Endodermal cell (in vitro differentiated cells): ENCODE data around the gene ERC1. TPM values are rescaled to one million over a fixed set of nuclear protein-coding genes. Genes with fewer than 3 reads are reported as not detected.

Experiments
- DNase-seq: peaks from one replicate; pipeline ENCODE4 v3.0.0-alpha.2; 2017
- H3K27ac ChIP-seq: 2 replicates; pipeline ENCODE4 v1.5.1; 2013; ENCODE audit warnings: mild to moderate bottlenecking, low read depth, low read length, moderate library complexity
- H3K27me3 ChIP-seq: 2 replicates; pipeline ENCODE4 v1.6.1; 2013; ENCODE audit warnings: mild to moderate bottlenecking, low read length, moderate library complexity; ENCODE audit not compliant: insufficient read depth, control insufficient read depth, poor library complexity, severe bottlenecking
- H3K36me3 ChIP-seq: 2 replicates; pipeline ENCODE4 v1.7.0; 2013; ENCODE audit warnings: mild to moderate bottlenecking, low read length, moderate library complexity; ENCODE audit not compliant: control insufficient read depth, insufficient read depth
- H3K4me1 ChIP-seq: one replicate; pipeline ENCODE4 v1.7.0; 2013; ENCODE audit warnings: low read length; ENCODE audit not compliant: control insufficient read depth, insufficient read depth
- H3K4me3 ChIP-seq: 2 replicates; pipeline ENCODE4 v1.5.1; 2013; ENCODE audit warnings: mild to moderate bottlenecking, low read length, moderate library complexity
- H3K9ac ChIP-seq: 2 replicates; pipeline ENCODE4 v1.6.1; 2013; ENCODE audit warnings: mild to moderate bottlenecking, low read length, moderate library complexity; ENCODE audit not compliant: poor library complexity, severe bottlenecking; ENCODE audit errors: extremely low read depth
- H3K9me3 ChIP-seq: 2 replicates; pipeline ENCODE4 v1.6.1; 2013; ENCODE audit warnings: mild to moderate bottlenecking, low read length, moderate library complexity; ENCODE audit not compliant: control insufficient read depth
- H3K27ac Mint-ChIP-seq: 2 replicates; pipeline ENCODE4 v1.8.0; 2020; ENCODE audit warnings: mixed read lengths
- H3K27me3 Mint-ChIP-seq: 2 replicates; pipeline ENCODE4 v1.8.0; 2021; ENCODE audit warnings: mild to moderate bottlenecking, mixed read lengths; ENCODE audit not compliant: insufficient read depth
- H3K36me3 Mint-ChIP-seq: 2 replicates; pipeline ENCODE4 v1.8.0; 2020; ENCODE audit warnings: low read depth, mixed read lengths
- H3K4me1 Mint-ChIP-seq: 2 replicates; pipeline ENCODE4 v1.8.0; 2020; ENCODE audit warnings: mixed read lengths
- H3K4me3 Mint-ChIP-seq: 2 replicates; pipeline ENCODE4 v1.8.0; 2020; ENCODE audit warnings: mild to moderate bottlenecking, moderate library complexity, mixed read lengths
- H3K9me3 Mint-ChIP-seq: 2 replicates; pipeline ENCODE4 v1.8.0; 2020; ENCODE audit warnings: mild to moderate bottlenecking, mixed read lengths
- WGBS, 2 experiments: methylation state at CpG; one replicate each; pipeline versions ENCODE4 v1.1.5 to v1.1.7; 2013; ENCODE audit warnings: missing lambda C conversion rate in 2 of 2, mixed read lengths in 1 of 2; ENCODE audit not compliant: insufficient coverage in 1 of 2, insufficient read length in 1 of 2; 5-methylcytosine and 5-hydroxymethylcytosine counted together
- total RNA-seq, 2 donors: library from RNA; stranded (reverse); fragmentation: NEBNext Ultra II Directional in 1 of 2; extraction: Animal tissue kit (Norgen Biotek cat#: 25700) in 1 of 2; gene quantifications; 2 replicates in 1 of 2; 3 replicates in 1 of 2; pipeline ENCODE4 v1.2.1, GENCODE V29; 2021
- TF ChIP-seq, protein P1 (sequence below): fragments of 200-600 bp; sonication (generic); conservative IDR thresholded peaks from 2 replicates; pipeline ENCODE4 v1.5.0; 2021; ENCODE audit warnings: antibody characterized with exemption, mild to moderate bottlenecking

Gene ERC1
- total RNA-seq, 2 donors from 2014 or later: 60.6 to 159 TPM

DNA sequence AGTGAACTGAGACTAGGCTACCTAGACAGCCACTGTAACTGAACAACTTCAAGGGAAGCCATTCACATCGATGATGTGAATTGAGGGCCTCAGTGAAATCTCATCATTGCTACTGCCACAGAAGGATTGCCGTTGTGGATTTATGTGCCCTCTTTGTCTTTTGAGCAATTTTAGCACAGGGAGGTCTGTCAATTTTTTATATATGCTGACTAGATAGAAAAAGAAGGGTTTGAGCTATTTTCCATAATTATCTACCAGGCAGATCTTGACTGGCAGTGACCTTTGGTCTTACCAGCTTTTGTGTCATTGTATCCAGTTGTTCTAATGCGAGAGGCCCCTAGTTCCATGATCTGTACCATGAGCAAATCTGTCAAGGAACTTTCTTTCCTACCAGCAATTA is 179.4 kb downstream of the ERC1 start:
- Histone ChIP-seq H3K4me1 (no peaks in the 10 kb centered on the region), H3K9ac (no peak overlapping the region), H3K9me3 (no peaks in the 10 kb centered on the region), H3K4me3 (no peak overlapping the region), H3K36me3 (no peaks in the 10 kb centered on the region), H3K27ac (peak overlapping the region; percentile 54), H3K27me3 (no peaks in the 10 kb centered on the region)
- Mint-ChIP-seq H3K27ac (no peak overlapping the region), H3K36me3 (peaks cover 28% of the 10 kb centered on the region), H3K4me1 (peaks cover 7% of the 10 kb centered on the region), H3K4me3 (no peak overlapping the region), H3K9me3 (no peaks in the 10 kb centered on the region), H3K27me3 (no peaks in the 10 kb centered on the region)
- 88 to 94% methylated on average over 2 to 3 of the region's 3 CpGs for WGBS, 2 experiments
- DNase-seq: no peak
- TF ChIP-seq, protein P1, sequence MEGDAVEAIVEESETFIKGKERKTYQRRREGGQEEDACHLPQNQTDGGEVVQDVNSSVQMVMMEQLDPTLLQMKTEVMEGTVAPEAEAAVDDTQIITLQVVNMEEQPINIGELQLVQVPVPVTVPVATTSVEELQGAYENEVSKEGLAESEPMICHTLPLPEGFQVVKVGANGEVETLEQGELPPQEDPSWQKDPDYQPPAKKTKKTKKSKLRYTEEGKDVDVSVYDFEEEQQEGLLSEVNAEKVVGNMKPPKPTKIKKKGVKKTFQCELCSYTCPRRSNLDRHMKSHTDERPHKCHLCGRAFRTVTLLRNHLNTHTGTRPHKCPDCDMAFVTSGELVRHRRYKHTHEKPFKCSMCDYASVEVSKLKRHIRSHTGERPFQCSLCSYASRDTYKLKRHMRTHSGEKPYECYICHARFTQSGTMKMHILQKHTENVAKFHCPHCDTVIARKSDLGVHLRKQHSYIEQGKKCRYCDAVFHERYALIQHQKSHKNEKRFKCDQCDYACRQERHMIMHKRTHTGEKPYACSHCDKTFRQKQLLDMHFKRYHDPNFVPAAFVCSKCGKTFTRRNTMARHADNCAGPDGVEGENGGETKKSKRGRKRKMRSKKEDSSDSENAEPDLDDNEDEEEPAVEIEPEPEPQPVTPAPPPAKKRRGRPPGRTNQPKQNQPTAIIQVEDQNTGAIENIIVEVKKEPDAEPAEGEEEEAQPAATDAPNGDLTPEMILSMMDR: no peak

DNA sequence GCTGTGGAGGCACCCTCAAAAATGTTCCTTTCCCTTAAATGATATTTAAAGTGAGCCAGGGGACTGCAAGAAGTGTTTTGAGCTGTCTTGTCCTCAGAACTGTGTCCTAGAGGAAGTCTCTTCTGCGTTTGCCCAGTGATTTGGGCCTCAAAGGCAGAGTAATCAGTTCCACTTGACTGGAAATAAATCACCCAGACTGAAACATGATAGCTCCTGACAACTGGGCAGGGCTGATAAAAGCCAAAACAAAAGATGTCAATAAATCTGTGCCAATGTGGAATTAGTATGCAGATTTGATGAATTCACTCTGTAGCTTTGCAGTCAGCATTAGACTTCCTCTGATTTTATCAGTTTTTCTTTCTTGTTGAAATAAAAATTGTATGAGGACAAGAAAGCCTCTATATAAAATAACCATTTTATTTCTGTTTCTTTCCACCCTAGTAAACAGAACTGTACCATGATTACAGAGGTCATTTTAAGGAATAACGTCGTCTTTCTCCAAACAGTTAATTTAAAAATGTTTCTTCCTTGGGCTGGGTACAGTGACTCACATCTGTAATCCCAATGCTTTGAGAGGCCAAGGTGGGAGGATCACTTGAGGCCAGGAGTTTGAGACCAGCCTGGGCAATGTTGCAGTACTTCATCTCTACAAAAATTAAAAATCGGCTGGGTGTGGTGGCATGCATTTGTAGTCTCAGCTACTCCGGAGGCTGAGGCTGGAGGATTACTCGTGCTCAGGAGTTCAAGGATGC is 180.8 kb downstream of the ERC1 start:
- no peak for DNase-seq
- no peaks in the 10 kb centered on the region for H3K9me3 ChIP-seq
- H3K9ac ChIP-seq: no peak overlapping the region
- 79 to 91% methylated on average over 4 to 6 of the region's 6 CpGs for WGBS, 2 experiments
- TF ChIP-seq, protein P1: no peak
- Mint-ChIP-seq H3K4me1 (peaks cover 7% of the 10 kb centered on the region), H3K27ac (peak overlapping the region; percentile 33), H3K27me3 (no peaks in the 10 kb centered on the region), H3K36me3 (peaks cover 26% of the 10 kb centered on the region), H3K9me3 (no peaks in the 10 kb centered on the region), H3K4me3 (no peak overlapping the region)
- H3K4me3 ChIP-seq: no peak overlapping the region
- H3K36me3 ChIP-seq: no peaks in the 10 kb centered on the region
- H3K4me1 ChIP-seq: no peaks in the 10 kb centered on the region
- H3K27me3 ChIP-seq: no peaks in the 10 kb centered on the region
- peak overlapping the region; percentile 26 for H3K27ac ChIP-seq

- H3K9ac ChIP-seq: no peak overlapping the region
These were observed 183.0 kb downstream of the ERC1 start for GRCh38 chr12:1173781-1174617.

More at GRCh38 chr12:1173781-1174617, 183.0 kb downstream of the ERC1 start:
- Histone ChIP-seq H3K9me3 (no peaks in the 10 kb centered on the region), H3K27ac (no peak overlapping the region), H3K4me3 (no peak overlapping the region), H3K4me1 (no peaks in the 10 kb centered on the region), H3K27me3 (no peaks in the 10 kb centered on the region), H3K36me3 (no peaks in the 10 kb centered on the region)
- TF ChIP-seq, protein P1: no peak
- no peak for DNase-seq
- Mint-ChIP-seq H3K4me3 (no peak overlapping the region), H3K36me3 (peaks cover 26% of the 10 kb centered on the region), H3K4me1 (peaks cover 7% of the 10 kb centered on the region), H3K27ac (no peak overlapping the region), H3K27me3 (no peaks in the 10 kb centered on the region), H3K9me3 (no peaks in the 10 kb centered on the region)
- 93 to 100% methylated on average over 1 to 8 of the region's 8 CpGs for WGBS, 2 experiments
